Endothelial cell (in vitro differentiated cells): ENCODE data around the gene ITPKB. TPM values are rescaled to one million over a fixed set of nuclear protein-coding genes. Genes with fewer than 3 reads are reported as not detected.

Source experiments
- DNase-seq: peaks from one replicate; pipeline ENCODE4 v3.0.0; 2021; ENCODE audit warnings: low spot score
- H3K27ac Mint-ChIP-seq: one replicate; pipeline ENCODE4 v1.8.0; 2021; ENCODE audit warnings: mixed read lengths, inconsistent platforms; ENCODE audit not compliant: unreplicated experiment
- H3K27me3 Mint-ChIP-seq: one replicate; pipeline ENCODE4 v1.8.0; 2021; ENCODE audit warnings: mild to moderate bottlenecking, moderate library complexity, mixed read lengths, inconsistent platforms; ENCODE audit not compliant: unreplicated experiment
- H3K36me3 Mint-ChIP-seq: one replicate; pipeline ENCODE4 v1.8.0; 2021; ENCODE audit warnings: mild to moderate bottlenecking, low read depth, mixed read lengths, inconsistent platforms; ENCODE audit not compliant: unreplicated experiment
- H3K4me1 Mint-ChIP-seq: one replicate; pipeline ENCODE4 v1.8.0; 2021; ENCODE audit warnings: mild to moderate bottlenecking, mixed read lengths, inconsistent platforms; ENCODE audit not compliant: unreplicated experiment
- H3K4me3 Mint-ChIP-seq: one replicate; pipeline ENCODE4 v1.8.0; 2021; ENCODE audit warnings: mild to moderate bottlenecking, mixed read lengths, inconsistent platforms; ENCODE audit not compliant: unreplicated experiment
- H3K9me3 Mint-ChIP-seq: one replicate; pipeline ENCODE4 v1.8.0; 2021; ENCODE audit warnings: mixed read lengths, inconsistent platforms; ENCODE audit not compliant: unreplicated experiment
- total RNA-seq: library from RNA; stranded (reverse); fragmentation: NEBNext Ultra II Directional; extraction: Animal tissue kit (Norgen Biotek cat#: 25700); gene quantifications from one replicate; pipeline ENCODE4 v1.2.1, GENCODE V29; 2021; ENCODE audit not compliant: unreplicated experiment
- TF ChIP-seq, protein P1 (sequence below): fragments of 200-600 bp; sonication (generic); IDR thresholded peaks from one replicate; pipeline ENCODE4 v1.5.0; 2021; ENCODE audit warnings: antibody characterized with exemption; ENCODE audit not compliant: unreplicated experiment

Gene ITPKB
- total RNA-seq, 1 donor from 2014 or later: 144 TPM

DNA sequence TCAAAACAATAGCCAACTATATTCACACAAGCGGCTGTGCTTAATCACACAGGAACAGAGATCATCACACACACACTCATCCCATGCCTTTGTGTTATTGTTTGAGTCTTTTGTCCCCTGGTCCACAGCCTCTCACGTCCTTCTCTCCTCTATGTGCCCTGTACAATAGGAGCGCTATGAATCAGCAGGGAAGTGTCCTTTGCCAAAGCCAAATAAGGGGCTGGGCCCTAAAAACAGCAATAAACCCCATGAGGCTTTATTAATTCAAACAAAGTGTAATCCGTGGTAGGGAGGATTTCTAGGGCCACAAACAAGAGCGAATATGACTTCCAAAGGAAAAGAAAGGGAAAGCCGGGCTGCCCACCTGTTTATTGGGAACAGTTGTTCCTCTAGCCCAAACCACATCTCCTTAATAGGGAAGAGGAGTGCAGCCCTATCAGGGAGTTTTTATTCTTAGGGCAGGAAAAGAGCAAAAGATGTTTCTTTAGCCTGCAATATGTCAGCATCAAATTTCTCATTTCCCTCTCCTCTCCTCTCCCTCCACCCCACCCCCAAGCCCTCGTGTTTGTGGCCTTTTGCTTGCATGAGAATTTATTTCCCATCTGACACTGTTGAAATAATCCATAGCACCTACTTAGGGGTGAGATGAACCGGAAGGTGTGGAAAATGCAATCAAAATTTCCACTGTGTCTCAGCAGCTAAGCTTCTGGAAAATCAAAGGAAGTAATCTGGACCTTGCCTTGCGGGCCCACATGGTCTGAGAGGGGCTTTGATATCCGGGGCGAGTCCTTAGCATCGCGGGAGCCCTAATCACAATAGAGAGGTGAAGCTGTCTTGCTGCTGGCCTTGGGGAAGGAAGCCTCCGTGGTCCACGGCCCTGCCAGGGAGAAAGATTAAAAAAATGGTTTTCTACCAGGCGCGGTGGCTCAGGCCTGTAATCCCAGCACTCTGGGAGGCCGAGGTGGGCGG, 45.3 kb upstream of the ITPKB start:
- H3K27ac Mint-ChIP-seq: peak overlapping the region; percentile 36
- no peak for DNase-seq
- no peak overlapping the region for H3K4me3 Mint-ChIP-seq
- peaks cover 12% of the 10 kb centered on the region for H3K4me1 Mint-ChIP-seq
- no peaks in the 10 kb centered on the region for H3K27me3 Mint-ChIP-seq
- H3K9me3 Mint-ChIP-seq: no peaks in the 10 kb centered on the region
- H3K36me3 Mint-ChIP-seq: no peaks in the 10 kb centered on the region
- TF ChIP-seq, protein P1, sequence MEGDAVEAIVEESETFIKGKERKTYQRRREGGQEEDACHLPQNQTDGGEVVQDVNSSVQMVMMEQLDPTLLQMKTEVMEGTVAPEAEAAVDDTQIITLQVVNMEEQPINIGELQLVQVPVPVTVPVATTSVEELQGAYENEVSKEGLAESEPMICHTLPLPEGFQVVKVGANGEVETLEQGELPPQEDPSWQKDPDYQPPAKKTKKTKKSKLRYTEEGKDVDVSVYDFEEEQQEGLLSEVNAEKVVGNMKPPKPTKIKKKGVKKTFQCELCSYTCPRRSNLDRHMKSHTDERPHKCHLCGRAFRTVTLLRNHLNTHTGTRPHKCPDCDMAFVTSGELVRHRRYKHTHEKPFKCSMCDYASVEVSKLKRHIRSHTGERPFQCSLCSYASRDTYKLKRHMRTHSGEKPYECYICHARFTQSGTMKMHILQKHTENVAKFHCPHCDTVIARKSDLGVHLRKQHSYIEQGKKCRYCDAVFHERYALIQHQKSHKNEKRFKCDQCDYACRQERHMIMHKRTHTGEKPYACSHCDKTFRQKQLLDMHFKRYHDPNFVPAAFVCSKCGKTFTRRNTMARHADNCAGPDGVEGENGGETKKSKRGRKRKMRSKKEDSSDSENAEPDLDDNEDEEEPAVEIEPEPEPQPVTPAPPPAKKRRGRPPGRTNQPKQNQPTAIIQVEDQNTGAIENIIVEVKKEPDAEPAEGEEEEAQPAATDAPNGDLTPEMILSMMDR: no peak

- no peaks in the 10 kb centered on the region for H3K9me3 Mint-ChIP-seq
- H3K4me3 Mint-ChIP-seq: no peak overlapping the region
- no peaks in the 10 kb centered on the region for H3K36me3 Mint-ChIP-seq
- TF ChIP-seq, protein P1: no peak
- H3K4me1 Mint-ChIP-seq: peaks cover 12% of the 10 kb centered on the region
- H3K27ac Mint-ChIP-seq: no peak overlapping the region
- H3K27me3 Mint-ChIP-seq: no peaks in the 10 kb centered on the region
- no peak for DNase-seq
Observed at GRCh38 chr1:226782845-226783601, 43.9 kb upstream of the ITPKB start.

GRCh38 chr1:226781937-226782609, 43.0 kb upstream of the ITPKB start:
- TF ChIP-seq, protein P1: no peak

DNA sequence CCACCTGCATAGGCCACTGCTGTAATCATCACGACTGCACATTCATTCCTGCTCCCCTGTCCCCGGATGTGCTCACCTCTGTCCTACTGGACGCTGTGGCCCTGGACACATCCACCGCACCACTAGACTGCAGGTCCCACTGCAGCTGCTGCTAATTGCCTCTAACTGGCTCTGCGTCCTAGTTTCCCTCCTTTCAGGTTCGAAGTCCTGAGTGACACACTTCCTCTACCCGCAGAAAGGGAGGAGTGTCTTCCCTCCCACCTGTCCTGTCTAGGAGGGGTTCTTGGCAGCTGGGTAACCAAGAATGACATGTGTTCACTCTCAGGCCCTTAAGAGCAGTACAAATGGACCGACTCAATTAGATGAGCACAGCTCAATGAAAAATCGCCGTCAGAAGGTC, 40.5 kb upstream of the ITPKB start:
- H3K36me3 Mint-ChIP-seq: no peaks in the 10 kb centered on the region
- H3K4me3 Mint-ChIP-seq: no peak overlapping the region
- peaks cover 9% of the 10 kb centered on the region for H3K4me1 Mint-ChIP-seq
- H3K27me3 Mint-ChIP-seq: no peaks in the 10 kb centered on the region
- TF ChIP-seq, protein P1: no peak
- no peak for DNase-seq
- no peak overlapping the region for H3K27ac Mint-ChIP-seq
- H3K9me3 Mint-ChIP-seq: no peaks in the 10 kb centered on the region

More at GRCh38 chr1:226781937-226782609, 43.0 kb upstream of the ITPKB start:
- H3K27ac Mint-ChIP-seq: no peak overlapping the region
- no peak for DNase-seq
- peaks cover 12% of the 10 kb centered on the region for H3K4me1 Mint-ChIP-seq
- H3K9me3 Mint-ChIP-seq: no peaks in the 10 kb centered on the region
- H3K27me3 Mint-ChIP-seq: no peaks in the 10 kb centered on the region
- H3K36me3 Mint-ChIP-seq: no peaks in the 10 kb centered on the region
- H3K4me3 Mint-ChIP-seq: no peak overlapping the region
